Testis (tissue), 2 donors: ENCODE data around the gene NDE1.

Experiments
- POLR2A ChIP-seq: fragments of 450-650 bp; IDR thresholded peaks from one replicate; pipeline ENCODE4 v1.6.1; 2017; ENCODE audit warnings: antibody characterized with exemption, mild to moderate bottlenecking, moderate library complexity
- TF ChIP-seq, protein P1 (sequence below), 3 experiments: fragments of 450-650 bp in 2 of 3; fragments of 200-600 bp in 1 of 3; sonication (generic) in 1 of 3; IDR thresholded peaks; one replicate each; pipeline ENCODE4 v1.5.1; 2016 to 2019; ENCODE audit warnings: antibody characterized with exemption in 3 of 3, mild to moderate bottlenecking in 2 of 3, moderate library complexity in 1 of 3

GRCh38 chr16:15725641-15726240, 75.7 kb downstream of the NDE1 start:
- TF ChIP-seq POLR2A = no peak
- TF ChIP-seq, protein P1, sequence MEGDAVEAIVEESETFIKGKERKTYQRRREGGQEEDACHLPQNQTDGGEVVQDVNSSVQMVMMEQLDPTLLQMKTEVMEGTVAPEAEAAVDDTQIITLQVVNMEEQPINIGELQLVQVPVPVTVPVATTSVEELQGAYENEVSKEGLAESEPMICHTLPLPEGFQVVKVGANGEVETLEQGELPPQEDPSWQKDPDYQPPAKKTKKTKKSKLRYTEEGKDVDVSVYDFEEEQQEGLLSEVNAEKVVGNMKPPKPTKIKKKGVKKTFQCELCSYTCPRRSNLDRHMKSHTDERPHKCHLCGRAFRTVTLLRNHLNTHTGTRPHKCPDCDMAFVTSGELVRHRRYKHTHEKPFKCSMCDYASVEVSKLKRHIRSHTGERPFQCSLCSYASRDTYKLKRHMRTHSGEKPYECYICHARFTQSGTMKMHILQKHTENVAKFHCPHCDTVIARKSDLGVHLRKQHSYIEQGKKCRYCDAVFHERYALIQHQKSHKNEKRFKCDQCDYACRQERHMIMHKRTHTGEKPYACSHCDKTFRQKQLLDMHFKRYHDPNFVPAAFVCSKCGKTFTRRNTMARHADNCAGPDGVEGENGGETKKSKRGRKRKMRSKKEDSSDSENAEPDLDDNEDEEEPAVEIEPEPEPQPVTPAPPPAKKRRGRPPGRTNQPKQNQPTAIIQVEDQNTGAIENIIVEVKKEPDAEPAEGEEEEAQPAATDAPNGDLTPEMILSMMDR (IDR thresholded peaks at IDR 0.05) = no peak
